RWPE2 (cell line): Measurements from ENCODE around the gene SH3BP1.

Experiments used
- ATAC-seq: fragments of 200-7000 bp; cut with Tn5 transposase; 3 replicates; pipeline ENCODE4 v1.9.1; 2021; ENCODE audit warnings: low read depth
- DNase-seq: peaks from one replicate; pipeline ENCODE4 v3.0.0-alpha.2; 2020; ENCODE audit warnings: low spot score
- H3K27ac ChIP-seq: fragments of 450-650 bp; 2 replicates; pipeline ENCODE4 v1.5.1; 2017; ENCODE audit warnings: mild to moderate bottlenecking; ENCODE audit not compliant: poor library complexity, severe bottlenecking
- H3K27me3 ChIP-seq: fragments of 250-450 bp; sonication (Bioruptor Pico); 2 replicates; pipeline ENCODE4 v1.5.1; 2021; ENCODE audit warnings: mild to moderate bottlenecking, moderate library complexity; ENCODE audit not compliant: insufficient read depth, poor library complexity, severe bottlenecking
- H3K36me3 ChIP-seq: fragments of 250-450 bp; sonication (Bioruptor Pico); 2 replicates; pipeline ENCODE4 v1.5.1; 2020; ENCODE audit warnings: low read depth, mild to moderate bottlenecking, moderate library complexity
- H3K4me1 ChIP-seq: fragments of 250-450 bp; sonication (Bioruptor Pico); 2 replicates; pipeline ENCODE4 v1.5.1; 2021; ENCODE audit warnings: mild to moderate bottlenecking, moderate library complexity; ENCODE audit not compliant: insufficient read depth, poor library complexity, severe bottlenecking
- H3K4me3 ChIP-seq: fragments of 250-450 bp; sonication (Bioruptor Pico); 2 replicates; pipeline ENCODE4 v1.5.1; 2021; ENCODE audit warnings: mild to moderate bottlenecking, moderate library complexity; ENCODE audit not compliant: severe bottlenecking
- H3K9me3 ChIP-seq: fragments of 250-450 bp; sonication (Bioruptor Pico); 2 replicates; pipeline ENCODE4 v1.5.1; 2021; ENCODE audit warnings: mild to moderate bottlenecking, moderate library complexity; ENCODE audit not compliant: severe bottlenecking
- CTCF ChIP-seq: fragments of 450-650 bp; IDR thresholded peaks from one replicate; pipeline ENCODE4 v1.5.1; 2017; ENCODE audit warnings: mild to moderate bottlenecking, moderate library complexity; ENCODE audit not compliant: poor library complexity, severe bottlenecking

The SH3BP1 gene

GRCh38 chr22:37664249-37665101 lies 25.0 kb downstream of the SH3BP1 start:
- no peak for ATAC-seq
- Histone ChIP-seq H3K4me1 (peaks cover 3% of the 10 kb centered on the region), H3K4me3 (no peak overlapping the region), H3K36me3 (peaks cover 14% of the 10 kb centered on the region), H3K27me3 (no peaks in the 10 kb centered on the region), H3K9me3 (no peaks in the 10 kb centered on the region), H3K27ac (no peak overlapping the region)
- no peak for DNase-seq
- no peak for TF ChIP-seq CTCF

DNA sequence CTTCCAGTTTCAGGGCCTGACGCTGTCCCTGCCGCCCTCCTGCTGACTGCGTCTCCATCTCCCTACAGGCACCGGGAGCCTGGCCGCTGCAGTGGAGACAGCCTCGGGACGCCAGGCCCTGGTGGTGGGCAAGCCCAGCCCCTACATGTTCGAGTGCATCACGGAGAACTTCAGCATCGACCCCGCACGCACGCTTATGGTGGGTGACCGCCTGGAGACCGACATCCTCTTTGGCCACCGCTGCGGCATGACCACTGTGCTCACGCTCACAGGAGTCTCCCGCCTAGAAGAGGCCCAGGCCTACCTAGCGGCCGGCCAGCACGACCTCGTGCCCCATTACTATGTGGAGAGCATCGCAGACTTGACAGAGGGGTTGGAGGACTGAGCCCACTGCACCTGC lies 26.0 kb downstream of the SH3BP1 start:
- no peak for TF ChIP-seq CTCF
- no peaks in the 10 kb centered on the region for H3K4me1 ChIP-seq
- H3K27ac ChIP-seq, result no peak overlapping the region
- H3K9me3 ChIP-seq, result no peaks in the 10 kb centered on the region
- no peaks in the 10 kb centered on the region for H3K27me3 ChIP-seq
- H3K4me3 ChIP-seq, result no peak overlapping the region
- DNase-seq, result no peak
- peaks cover 14% of the 10 kb centered on the region for H3K36me3 ChIP-seq
- ATAC-seq, result no peak

GRCh38 chr22:37669586-37669985 lies 30.1 kb downstream of the SH3BP1 start:
- Histone ChIP-seq H3K27ac (no peak overlapping the region), H3K4me3 (no peak overlapping the region)
- no peak for ATAC-seq

GRCh38 chr22:37672206-37672919 lies 32.9 kb downstream of the SH3BP1 start:
- Histone ChIP-seq H3K9me3 (no peaks in the 10 kb centered on the region), H3K36me3 (peaks cover 8% of the 10 kb centered on the region), H3K27me3 (no peaks in the 10 kb centered on the region), H3K4me3 (no peak overlapping the region), H3K27ac (no peak overlapping the region), H3K4me1 (peaks cover 5% of the 10 kb centered on the region)
- TF ChIP-seq CTCF, result no peak
- DNase-seq, result no peak
- no peak for ATAC-seq

More at GRCh38 chr22:37669586-37669985, 30.1 kb downstream of the SH3BP1 start:
- peaks cover 14% of the 10 kb centered on the region for H3K36me3 ChIP-seq
- TF ChIP-seq CTCF, result no peak
- no peaks in the 10 kb centered on the region for H3K9me3 ChIP-seq
- H3K27me3 ChIP-seq, result no peaks in the 10 kb centered on the region
- DNase-seq, result no peak
- peaks cover 2% of the 10 kb centered on the region for H3K4me1 ChIP-seq
